ENCODE data around the gene TYW5. TPM values are rescaled to one million over a fixed set of nuclear protein-coding genes. Genes with fewer than 3 reads are reported as not detected.

TYW5 gene
- total RNA-seq, 1 experiment from 2014 or later, result 7.1 TPM

- ATAC-seq (no peak), DNase-seq (ENCODE audit: low read depth, low spot score) (no peak)
- CTCF ChIA-PET, result no interaction called here
- Histone ChIP-seq H3K27ac (ENCODE audit: low read length) (no peak overlapping the region), H3K27me3 (ENCODE audit: control insufficient read depth, insufficient read depth, low read length) (no peaks in the 10 kb centered on the region), H3K9me3 (ENCODE audit: control insufficient read depth, insufficient read depth, low read depth, low read length) (no peaks in the 10 kb centered on the region), H3K4me1 (ENCODE audit: control insufficient read depth, insufficient read depth, low read length) (no peaks in the 10 kb centered on the region), H3K4me3 (ENCODE audit: low read depth in 2 of 2, low read length in 2 of 2) (no peak overlapping the region), H3K36me3 (ENCODE audit: control insufficient read depth, insufficient read depth, low read length) (no peaks in the 10 kb centered on the region)
- intact Hi-C loops (cut with micrococcal nuclease; ENCODE audit: unreplicated experiment) (no loop called here), in situ Hi-C loops (cut with HindIII; ENCODE audit: low pct_unique_long_range_greater_than_20kb, low sequenced_read_pairs) (no loop called here)
- no peak for TF ChIP-seq CTCF (IDR thresholded peaks at IDR 0.05)
- BruUV-seq (replicated peaks), result no TSS peak
- POLR2A ChIA-PET, result no interaction called here
Observed at GRCh38 chr2:199902486-199903110, 52.7 kb downstream of the TYW5 start.

- no peak for ATAC-seq
- no peak overlapping the region for H3K27ac ChIP-seq (ENCODE audit: low read length)
- no peaks in the 10 kb centered on the region for H3K9me3 ChIP-seq (ENCODE audit: control insufficient read depth, insufficient read depth, low read depth, low read length)
- no peak for DNase-seq (ENCODE audit: low read depth, low spot score)
- ChIA-PET CTCF (no interaction called here), POLR2A (no interaction called here)
- intact Hi-C loops (cut with micrococcal nuclease; ENCODE audit: unreplicated experiment) (no loop called here), in situ Hi-C loops (cut with HindIII; ENCODE audit: low pct_unique_long_range_greater_than_20kb, low sequenced_read_pairs) (no loop called here)
- BruUV-seq (replicated peaks), result no TSS peak
- H3K4me1 ChIP-seq (ENCODE audit: control insufficient read depth, insufficient read depth, low read length), result no peaks in the 10 kb centered on the region
- TF ChIP-seq SIN3A (IDR thresholded peaks at IDR 0.05; ENCODE audit: borderline replicate concordance, insufficient read depth, low read depth, low read length) (no peak), CTCF (IDR thresholded peaks at IDR 0.05) (no peak), POLR2AphosphoS5 (IDR thresholded peaks at IDR 0.05; ENCODE audit: low read depth, low read length) (no peak), TCF7L2 (IDR thresholded peaks at IDR 0.05; ENCODE audit: low read depth, low read length) (no peak), REST (IDR thresholded peaks at IDR 0.05; ENCODE audit: insufficient read depth in 1 of 2, low read depth in 2 of 2, low read length in 1 of 2) (no peak)
- no peaks in the 10 kb centered on the region for H3K36me3 ChIP-seq (ENCODE audit: control insufficient read depth, insufficient read depth, low read length)
- H3K4me3 ChIP-seq (ENCODE audit: low read depth in 2 of 2, low read length in 2 of 2), result no peak overlapping the region
- no peaks in the 10 kb centered on the region for H3K27me3 ChIP-seq (ENCODE audit: control insufficient read depth, insufficient read depth, low read length)
Observed at GRCh38 chr2:199901942-199902341, 53.3 kb downstream of the TYW5 start.
